Neural cell (in vitro differentiated cells): ENCODE results near the gene PIP4K2C. TPM values are rescaled to one million over a fixed set of nuclear protein-coding genes. Genes with fewer than 3 reads are reported as not detected.
A peak's percentile ranks its signal among the peaks of the same experiment; 100 is the strongest.

Source experiments
- H2AFZ ChIP-seq: fragments of 200-600, 300-800 bp; sonication (generic), shearing (Covaris generic); 2 replicates; pipeline ENCODE4 v1.6.0; 2014; ENCODE audit warnings: low read depth, mild to moderate bottlenecking, antibody characterized with exemption, low read length, moderate library complexity
- H3F3A ChIP-seq: fragments of 200-600 bp; shearing (Covaris generic); 2 replicates; pipeline ENCODE4 v1.6.1; 2016; ENCODE audit warnings: mild to moderate bottlenecking, moderate library complexity, mixed read lengths, antibody characterized with exemption, low read length; ENCODE audit not compliant: insufficient read depth, poor library complexity, severe bottlenecking
- H3K27ac ChIP-seq: fragments of 200-600, 300-800 bp; sonication (generic), shearing (Covaris generic); 2 replicates; pipeline ENCODE4 v1.5.1; 2014; ENCODE audit warnings: mild to moderate bottlenecking, low read length, moderate library complexity
- H3K27me3 ChIP-seq: fragments of 300-800, 200-600 bp; sonication (generic), shearing (Covaris generic); 2 replicates; pipeline ENCODE4 v1.6.0; 2014; ENCODE audit warnings: mild to moderate bottlenecking, low read depth, low read length, moderate library complexity; ENCODE audit not compliant: insufficient read depth
- H3K36me3 ChIP-seq: fragments of 300-800, 200-600 bp; sonication (generic), shearing (Covaris generic); 2 replicates; pipeline ENCODE4 v1.5.1; 2014; ENCODE audit warnings: mild to moderate bottlenecking, antibody characterized with exemption, low read length, moderate library complexity; ENCODE audit not compliant: insufficient read depth
- H3K4me2 ChIP-seq: fragments of 300-800, 200-600 bp; sonication (generic), shearing (Covaris generic); 2 replicates; pipeline ENCODE4 v1.6.0; 2014; ENCODE audit warnings: mild to moderate bottlenecking, low read length
- H3K4me3 ChIP-seq: fragments of 300-800, 200-600 bp; sonication (generic), shearing (Covaris generic); 2 replicates; pipeline ENCODE4 v1.5.1; 2014; ENCODE audit warnings: mild to moderate bottlenecking, low read length, moderate library complexity
- H3K79me2 ChIP-seq: fragments of 200-600 bp; shearing (Covaris generic); replicated peaks from 2 replicates; pipeline ENCODE4 v1.6.0; 2014; ENCODE audit warnings: mild to moderate bottlenecking, low read length, moderate library complexity; ENCODE audit not compliant: insufficient read depth
- H3K9ac ChIP-seq: fragments of 300-800, 200-600 bp; sonication (generic), shearing (Covaris generic); 2 replicates; pipeline ENCODE4 v1.6.1; 2016; ENCODE audit warnings: mild to moderate bottlenecking, low read length, mixed read lengths
- H3K9me2 ChIP-seq: fragments of 200-600 bp; shearing (Covaris generic); 2 replicates; pipeline ENCODE4 v1.6.1; 2016; ENCODE audit warnings: mild to moderate bottlenecking, low read length, mixed read lengths; ENCODE audit not compliant: insufficient read depth
- H3K9me3 ChIP-seq: fragments of 200-600, 300-800 bp; sonication (generic), shearing (Covaris generic); 2 replicates; pipeline ENCODE4 v1.6.1; 2016; ENCODE audit warnings: mild to moderate bottlenecking, mixed run types, low read length, moderate library complexity, mixed read lengths
- H4K20me1 ChIP-seq: fragments of 200-600 bp; shearing (Covaris generic); 2 replicates; pipeline ENCODE4 v1.6.1; 2016; ENCODE audit warnings: mild to moderate bottlenecking, mixed run types; ENCODE audit not compliant: insufficient read depth
- CTCF ChIP-seq: fragments of 450-650 bp; IDR thresholded peaks from 2 replicates; pipeline ENCODE4 v1.5.1; 2014; ENCODE audit warnings: antibody characterized with exemption, mild to moderate bottlenecking, moderate library complexity; ENCODE audit not compliant: poor library complexity, severe bottlenecking
- EP300 ChIP-seq: fragments of 450-650 bp; conservative IDR thresholded peaks from 2 replicates; pipeline ENCODE4 v1.6.1; 2014; ENCODE audit warnings: antibody characterized with exemption, mild to moderate bottlenecking, moderate library complexity; ENCODE audit not compliant: poor library complexity, severe bottlenecking
- EZH2 ChIP-seq: fragments of 200-600, 300-800 bp; shearing (Covaris generic), sonication (generic); IDR thresholded peaks from 2 replicates; pipeline ENCODE4 v1.6.1; 2014; ENCODE audit warnings: antibody characterized with exemption, low read length, borderline replicate concordance, mild to moderate bottlenecking; ENCODE audit not compliant: insufficient read depth, poor library complexity, severe bottlenecking
- MXI1 ChIP-seq: fragments of 450-650 bp; conservative IDR thresholded peaks from 2 replicates; pipeline ENCODE4 v1.6.1; 2014; ENCODE audit warnings: antibody characterized with exemption, mild to moderate bottlenecking; ENCODE audit not compliant: poor library complexity, severe bottlenecking
- POLR2AphosphoS5 ChIP-seq: IDR thresholded peaks from 2 replicates; pipeline ENCODE4 v1.6.1; 2012
- RAD21 ChIP-seq: fragments of 450-650 bp; conservative IDR thresholded peaks from 2 replicates; pipeline ENCODE4 v1.6.1; 2014; ENCODE audit warnings: antibody characterized with exemption, mild to moderate bottlenecking, moderate library complexity
- REST ChIP-seq: IDR thresholded peaks from 2 replicates; pipeline ENCODE4 v1.6.1; 2012; ENCODE audit warnings: borderline replicate concordance
- SMC3 ChIP-seq: fragments of 450-650 bp; conservative IDR thresholded peaks from 2 replicates; pipeline ENCODE4 v1.6.1; 2014; ENCODE audit warnings: antibody characterized with exemption, mild to moderate bottlenecking, moderate library complexity; ENCODE audit not compliant: poor library complexity
- TAF1 ChIP-seq: IDR thresholded peaks from 2 replicates; pipeline ENCODE4 v1.6.1; 2012; ENCODE audit warnings: low read depth
- polyA plus RNA-seq: library from polyadenylated mRNA; depleted of rRNA; stranded (reverse); fragments of >200 nt; gene quantifications from 2 replicates; pipeline ENCODE4 v1.2.3, GENCODE V29; 2014

PIP4K2C gene
- polyA plus RNA-seq, 1 donor from 2014 or later = 22.1 TPM

- Histone ChIP-seq H3K4me2 (no peak overlapping the region), H3F3A (no peaks in the 10 kb centered on the region), H2AFZ (no peak overlapping the region), H4K20me1 (no peaks in the 10 kb centered on the region), H3K4me3 (peak overlapping the region; percentile 69), H3K79me2 (no peaks in the 10 kb centered on the region), H3K27ac (no peak overlapping the region), H3K9me3 (no peaks in the 10 kb centered on the region), H3K9me2 (no peaks in the 10 kb centered on the region), H3K27me3 (peaks cover 13% of the 10 kb centered on the region), H3K36me3 (no peaks in the 10 kb centered on the region), H3K9ac (peak overlapping the region; percentile 66)
- TF ChIP-seq CTCF = no peak
Observed at GRCh38 chr12:57611827-57612710, 21.1 kb downstream of the PIP4K2C start.

- H2AFZ ChIP-seq = no peak overlapping the region
- H3K9me2 ChIP-seq = no peaks in the 10 kb centered on the region
- H3K9me3 ChIP-seq = no peaks in the 10 kb centered on the region
- H3K27ac ChIP-seq = no peak overlapping the region
- peaks cover 14% of the 10 kb centered on the region for H3K27me3 ChIP-seq
- no peaks in the 10 kb centered on the region for H4K20me1 ChIP-seq
- TF ChIP-seq POLR2AphosphoS5 = no peak
- TF ChIP-seq TAF1 = no peak
- no peak for TF ChIP-seq EP300
- TF ChIP-seq MXI1 = no peak
- TF ChIP-seq RAD21 = no peak
- no peak for TF ChIP-seq CTCF
- TF ChIP-seq EZH2 = no peak
- TF ChIP-seq SMC3 = no peak
- no peak for TF ChIP-seq REST
- H3K4me2 ChIP-seq = no peak overlapping the region
- H3F3A ChIP-seq = no peaks in the 10 kb centered on the region
- no peak overlapping the region for H3K9ac ChIP-seq
- H3K79me2 ChIP-seq = no peaks in the 10 kb centered on the region
- H3K36me3 ChIP-seq = no peaks in the 10 kb centered on the region
- H3K4me3 ChIP-seq = no peak overlapping the region
Observed at GRCh38 chr12:57612711-57613426, 21.9 kb downstream of the PIP4K2C start.
